ENCODE results near the gene CBLB.
A peak's percentile ranks its signal among the peaks of the same experiment; 100 is the strongest.
"Not testable (repeated sequence)": the region's sequence is repeated elsewhere in the genome, so short reads cannot be mapped to it uniquely, and the experiment has no call there.

Gene CBLB

DNA sequence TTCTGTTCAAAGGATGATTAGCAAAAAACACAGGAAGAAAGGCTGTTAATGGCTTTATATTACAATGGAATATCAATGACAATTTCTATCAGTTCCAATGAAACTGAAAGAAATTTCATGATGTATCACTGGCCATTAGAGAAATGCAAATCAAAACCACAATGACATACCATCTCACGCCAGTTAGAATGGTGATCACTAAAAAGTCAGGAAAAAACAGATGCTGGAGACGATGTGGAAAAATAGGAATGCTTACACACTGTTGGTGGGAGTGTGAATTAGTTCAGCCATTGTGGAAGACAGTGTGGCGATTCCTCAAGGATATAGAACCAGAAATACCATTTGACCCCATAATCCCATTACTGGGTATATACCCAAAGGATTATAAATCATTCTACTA, 53.5 kb downstream of the CBLB start:
- not testable (repeated sequence) for DNase-seq

DNA sequence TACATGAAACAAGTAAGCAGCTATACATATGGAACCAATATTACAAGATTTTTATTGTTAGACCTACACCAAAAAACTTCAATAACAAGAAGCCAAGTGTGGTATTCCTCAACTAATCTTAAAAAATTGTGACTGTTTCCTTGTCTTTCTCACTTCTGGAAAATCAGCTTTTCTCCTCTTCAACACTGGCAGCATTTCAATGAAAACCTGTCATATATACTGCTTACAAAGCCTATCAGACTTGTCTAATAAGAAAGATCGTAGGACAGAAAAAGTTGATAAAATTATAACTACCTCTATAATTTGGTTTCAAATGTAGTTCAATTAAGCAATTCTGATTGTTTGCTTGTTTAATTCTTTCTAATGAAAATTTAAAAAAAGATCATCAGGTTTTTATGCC, 55.1 kb downstream of the CBLB start:
- no peak for DNase-seq

DNA sequence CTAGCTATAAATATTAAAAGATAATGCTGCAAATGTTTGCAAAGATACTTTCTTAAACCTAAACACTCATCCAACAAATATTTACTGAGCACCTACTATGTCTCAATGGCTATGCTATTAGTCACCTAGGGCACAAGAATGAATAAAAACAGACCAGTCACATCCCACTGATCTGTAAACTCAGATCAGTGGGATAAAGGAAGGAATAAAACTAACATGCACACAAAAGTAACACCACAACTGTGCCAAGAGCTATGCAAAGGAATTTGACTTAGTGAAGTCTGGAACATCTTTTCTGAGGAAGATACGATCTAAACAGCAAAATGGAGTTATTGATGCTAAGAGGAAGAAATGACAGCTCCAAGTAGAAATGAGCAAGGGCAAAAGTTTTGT, 56.6 kb downstream of the CBLB start:
- DNase-seq, result no peak

DNA sequence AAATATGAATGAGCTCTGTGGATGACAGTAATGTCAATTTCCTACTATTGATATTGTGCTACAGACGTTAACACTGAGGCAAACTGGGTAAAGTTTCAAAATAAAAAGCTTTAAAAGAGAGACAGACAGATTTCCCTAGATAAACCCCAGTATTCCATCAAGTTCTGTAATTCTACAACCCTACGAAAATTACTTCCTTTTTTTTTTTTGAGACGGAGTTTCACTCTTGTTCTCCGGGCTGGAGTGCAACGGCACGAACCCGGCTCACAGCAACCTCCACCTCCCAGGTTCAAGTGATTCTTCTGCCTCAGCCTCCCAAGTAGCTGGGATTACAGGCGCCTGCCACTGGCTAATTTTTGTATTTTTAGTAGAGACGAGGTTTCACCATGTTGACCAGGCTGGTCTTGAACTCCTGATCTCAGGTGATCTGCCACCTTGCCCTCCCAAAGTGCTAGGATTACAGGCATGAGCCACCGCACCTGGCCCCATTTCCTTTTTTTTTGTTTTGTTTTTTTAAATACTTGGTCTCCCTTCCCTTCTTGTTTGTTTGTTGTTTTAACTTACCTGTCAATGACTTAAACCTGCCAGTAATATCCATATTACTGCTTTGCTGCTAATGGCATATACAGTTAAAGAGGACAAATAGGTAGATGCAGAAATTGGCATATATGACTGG, 57.2 kb downstream of the CBLB start:
- no peak for DNase-seq

DNA sequence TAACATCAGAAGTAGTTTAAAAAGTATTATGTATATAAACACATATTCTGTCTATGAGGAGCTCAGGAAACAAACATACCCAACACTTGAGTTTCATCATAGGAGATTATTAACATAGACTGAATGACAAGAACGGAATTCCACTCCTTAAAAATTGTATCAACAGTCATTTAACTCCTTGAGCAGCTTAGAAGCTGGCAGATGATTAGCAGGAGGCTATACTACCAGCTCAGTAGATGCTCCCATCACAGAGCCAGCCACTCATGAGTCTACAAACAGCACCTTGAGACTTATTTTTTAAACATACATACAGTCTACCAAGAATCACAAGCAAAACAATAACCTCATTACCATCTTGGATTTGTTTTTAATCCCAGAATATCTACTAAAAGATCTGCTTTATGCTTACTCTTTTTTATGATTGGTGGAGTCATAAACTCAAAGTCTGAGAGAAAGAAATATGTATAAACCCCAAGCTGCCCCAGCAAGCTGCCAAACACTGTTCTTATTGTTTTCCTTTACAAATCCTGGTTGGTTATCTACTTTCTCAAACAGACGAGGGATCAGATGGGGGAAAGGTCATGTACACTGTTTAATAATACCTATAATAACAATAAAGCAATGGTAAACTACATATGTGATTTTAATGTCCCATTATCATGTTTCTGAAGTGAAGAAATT, 59.5 kb downstream of the CBLB start:
- no peak for DNase-seq

DNA sequence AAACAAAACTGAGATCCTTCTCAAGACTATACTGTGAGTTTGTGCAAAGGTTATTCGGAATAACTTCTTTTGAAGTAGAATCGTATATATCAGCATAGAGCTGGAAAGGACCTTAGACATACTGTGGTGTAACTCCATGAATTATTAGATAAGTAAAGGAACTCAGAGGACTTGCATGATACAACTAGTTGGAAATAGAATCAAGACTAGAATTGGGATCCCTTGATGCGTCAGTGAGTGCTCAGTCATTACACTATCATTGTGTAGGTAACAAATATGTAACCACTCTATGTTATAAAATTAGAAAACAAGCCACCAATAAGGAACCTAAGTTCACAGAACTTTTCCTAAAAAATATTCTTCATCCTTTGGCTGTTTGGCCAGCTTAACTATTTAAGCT, 61.1 kb downstream of the CBLB start:
- DNase-seq, result no peak

DNA sequence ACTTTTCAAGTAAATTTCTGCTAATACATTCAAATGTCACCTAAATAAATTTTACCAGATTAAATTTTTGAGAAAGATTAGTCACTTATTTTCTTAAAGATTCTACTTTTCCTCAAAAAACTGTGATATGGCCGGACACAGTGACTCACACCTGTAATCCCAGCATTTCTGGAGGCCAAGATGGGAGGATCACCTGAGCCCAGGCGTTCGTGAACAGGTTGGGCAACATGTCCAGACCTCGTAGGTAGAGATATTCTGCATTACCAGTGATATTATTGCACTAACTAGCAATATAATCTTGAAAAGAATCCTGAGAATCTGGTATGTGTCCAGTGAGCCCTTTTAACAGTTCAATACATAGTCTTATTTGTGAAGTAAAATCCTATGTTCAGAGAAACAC, 61.7 kb downstream of the CBLB start:
- DNase-seq, result no peak

DNA sequence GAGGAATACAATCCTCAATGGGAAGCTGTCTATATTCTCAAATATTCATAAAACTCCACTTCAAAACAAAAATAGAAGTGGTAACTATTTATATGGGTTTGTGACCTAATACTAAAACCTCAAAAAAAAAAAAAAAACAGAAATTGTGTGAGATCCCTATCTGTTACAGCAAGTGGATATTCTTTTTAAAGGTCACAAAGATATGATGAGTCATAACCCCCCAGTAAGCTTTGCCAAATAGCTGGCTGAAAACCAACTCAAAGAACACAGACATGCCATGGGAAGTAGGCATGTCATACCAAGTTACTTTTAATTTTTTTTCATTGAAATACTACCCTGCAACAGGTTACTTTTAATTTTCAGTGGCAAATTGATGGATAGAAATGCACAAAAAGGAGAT, 62.5 kb downstream of the CBLB start:
- DNase-seq, result no peak

DNA sequence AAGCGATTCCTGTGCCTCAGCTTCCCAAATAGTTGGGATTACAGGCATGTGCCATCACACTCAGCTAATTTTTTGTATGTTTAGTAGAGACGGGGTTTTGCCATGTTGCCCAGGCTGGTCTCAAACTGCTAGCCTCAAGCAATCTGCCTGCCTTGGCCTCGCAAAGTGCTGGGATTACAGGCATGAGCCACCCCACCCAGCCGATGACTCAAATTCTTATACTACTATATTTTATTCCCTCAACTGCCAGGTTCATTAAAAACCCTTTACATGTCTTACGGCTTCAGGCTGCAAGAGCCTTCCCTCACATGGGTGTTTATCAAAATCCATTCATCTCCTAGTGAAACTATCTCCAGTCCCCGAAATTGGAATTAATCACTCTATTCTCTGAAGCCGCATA, 63.4 kb downstream of the CBLB start:
- no peak for DNase-seq

DNA sequence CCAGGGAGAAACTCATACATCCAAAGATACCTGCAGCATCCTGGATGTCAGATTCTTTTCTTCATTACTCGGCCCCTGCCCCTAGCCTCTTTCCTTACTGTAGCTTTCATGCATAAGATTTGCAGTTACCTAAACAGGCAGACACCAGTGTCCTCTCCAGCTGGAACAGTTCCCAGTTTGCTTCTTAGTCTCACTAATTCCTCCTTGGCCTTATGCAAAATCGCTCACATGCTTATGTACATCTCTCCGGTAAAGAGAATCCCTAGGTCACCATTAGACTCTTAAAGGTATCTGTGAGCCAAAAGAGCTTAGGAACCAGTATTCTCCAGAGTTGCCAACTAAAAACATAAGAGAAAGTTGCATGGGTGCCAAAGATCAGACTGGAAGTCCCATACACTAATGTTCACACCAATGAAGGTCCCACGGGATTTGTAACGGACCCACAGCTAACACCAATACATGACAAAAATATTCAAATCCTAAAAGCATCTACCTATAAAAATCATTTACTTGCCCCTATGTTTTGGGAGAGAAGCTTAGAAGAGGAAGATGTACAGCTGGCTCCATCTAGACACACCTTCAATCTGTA, 66.6 kb downstream of the CBLB start:
- DNase-seq, result peak; percentile 28

DNA sequence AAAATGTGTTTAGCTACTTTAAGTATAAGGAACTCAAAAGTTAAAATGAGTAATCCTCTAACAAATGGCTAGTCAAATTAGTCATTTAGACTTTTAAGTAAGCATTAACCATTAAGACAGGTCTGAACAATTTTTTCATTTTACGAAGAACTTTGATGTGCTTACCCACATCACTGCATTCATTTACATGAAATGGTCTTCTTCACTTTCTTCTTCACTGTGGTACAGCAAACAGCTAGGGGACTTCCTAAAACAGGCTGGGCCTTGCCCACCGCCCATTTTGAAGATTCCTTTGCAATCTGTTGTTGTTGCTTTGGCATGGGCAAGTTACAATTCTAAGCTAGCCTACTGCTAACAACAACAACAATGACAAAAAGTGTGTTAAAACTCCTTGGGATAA, 67.4 kb downstream of the CBLB start:
- no peak for DNase-seq

DNA sequence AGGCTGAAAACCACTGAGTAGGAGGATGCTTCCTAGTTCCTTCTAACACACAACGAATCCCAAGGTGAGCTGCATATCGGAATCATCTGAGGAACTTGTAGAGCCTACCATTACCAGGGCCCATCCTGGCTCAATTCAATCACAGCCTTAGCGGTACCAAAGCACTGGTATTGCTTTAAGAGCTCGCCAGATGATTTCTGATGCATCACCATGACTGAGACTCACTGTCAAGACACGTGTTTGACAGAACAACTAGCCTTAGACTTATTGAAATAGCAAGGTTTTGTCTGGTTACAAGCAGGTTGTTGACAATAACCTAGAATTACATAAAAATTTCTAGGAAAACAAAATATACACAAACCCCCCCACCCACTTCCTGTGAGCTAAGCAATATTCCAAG, 68.5 kb downstream of the CBLB start:
- DNase-seq, result no peak

DNA sequence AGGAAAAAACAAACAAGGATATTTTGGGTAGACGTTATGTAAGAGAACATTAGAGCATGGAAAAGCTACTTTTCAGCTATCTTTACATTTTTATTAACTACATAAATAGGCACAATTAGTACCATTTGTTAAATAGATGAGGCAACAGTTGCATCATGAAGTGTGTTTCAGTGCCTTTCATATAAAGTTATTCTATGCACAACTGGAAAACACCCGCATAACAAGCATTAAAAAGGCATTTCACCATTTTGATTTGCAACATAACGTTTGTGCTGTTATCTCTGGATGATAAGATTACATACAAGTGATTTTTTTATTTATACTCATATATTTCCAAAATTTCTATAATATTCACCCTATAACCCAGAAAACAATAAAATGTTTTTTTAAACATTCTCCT, 69.5 kb downstream of the CBLB start:
- no peak for DNase-seq

DNA sequence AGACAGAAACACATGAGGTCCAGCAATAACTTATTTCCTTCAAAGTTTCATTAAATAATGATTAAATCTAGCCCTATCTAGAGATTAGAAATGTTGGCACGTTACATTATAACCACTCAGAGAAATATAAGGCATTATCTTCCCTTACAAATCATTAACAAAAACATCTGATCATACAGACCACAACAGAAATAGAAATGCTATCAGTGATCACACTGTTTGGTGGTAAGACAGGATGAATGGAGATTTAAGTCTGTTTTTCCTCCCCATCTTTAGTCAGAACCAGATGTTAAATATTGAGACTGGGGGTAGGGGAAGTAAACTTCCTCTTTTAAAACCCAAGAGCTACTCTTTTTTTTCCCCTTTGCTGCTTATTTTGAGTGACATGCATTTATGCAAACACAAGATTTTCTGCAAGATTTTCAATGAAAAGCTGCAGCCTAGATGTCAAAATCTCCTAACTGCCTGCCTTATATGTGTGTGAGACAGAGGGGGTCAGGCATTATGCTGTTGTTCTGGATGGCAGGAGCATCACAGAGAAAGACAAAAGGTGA, 70.4 kb downstream of the CBLB start:
- no peak for DNase-seq

DNA sequence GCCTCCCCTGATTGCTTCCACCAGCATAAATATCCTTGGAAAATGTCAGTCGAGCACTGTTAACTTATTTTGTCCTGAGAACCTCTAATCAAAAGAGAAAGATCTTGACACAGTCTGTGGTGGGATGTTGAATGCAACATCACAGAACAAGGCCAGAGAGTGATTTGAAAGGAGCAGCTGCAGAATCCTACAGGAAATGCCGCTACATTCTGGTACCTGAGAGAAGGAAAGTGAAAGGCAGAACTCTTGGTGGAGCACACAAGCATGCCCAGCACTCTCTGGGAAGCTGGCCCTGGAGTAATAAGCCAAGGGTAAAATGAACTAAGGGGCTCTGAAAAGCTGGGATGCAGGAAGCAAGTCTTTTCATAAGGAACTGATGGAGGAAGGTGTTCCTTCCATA, 75.8 kb downstream of the CBLB start:
- DNase-seq, result no peak

DNA sequence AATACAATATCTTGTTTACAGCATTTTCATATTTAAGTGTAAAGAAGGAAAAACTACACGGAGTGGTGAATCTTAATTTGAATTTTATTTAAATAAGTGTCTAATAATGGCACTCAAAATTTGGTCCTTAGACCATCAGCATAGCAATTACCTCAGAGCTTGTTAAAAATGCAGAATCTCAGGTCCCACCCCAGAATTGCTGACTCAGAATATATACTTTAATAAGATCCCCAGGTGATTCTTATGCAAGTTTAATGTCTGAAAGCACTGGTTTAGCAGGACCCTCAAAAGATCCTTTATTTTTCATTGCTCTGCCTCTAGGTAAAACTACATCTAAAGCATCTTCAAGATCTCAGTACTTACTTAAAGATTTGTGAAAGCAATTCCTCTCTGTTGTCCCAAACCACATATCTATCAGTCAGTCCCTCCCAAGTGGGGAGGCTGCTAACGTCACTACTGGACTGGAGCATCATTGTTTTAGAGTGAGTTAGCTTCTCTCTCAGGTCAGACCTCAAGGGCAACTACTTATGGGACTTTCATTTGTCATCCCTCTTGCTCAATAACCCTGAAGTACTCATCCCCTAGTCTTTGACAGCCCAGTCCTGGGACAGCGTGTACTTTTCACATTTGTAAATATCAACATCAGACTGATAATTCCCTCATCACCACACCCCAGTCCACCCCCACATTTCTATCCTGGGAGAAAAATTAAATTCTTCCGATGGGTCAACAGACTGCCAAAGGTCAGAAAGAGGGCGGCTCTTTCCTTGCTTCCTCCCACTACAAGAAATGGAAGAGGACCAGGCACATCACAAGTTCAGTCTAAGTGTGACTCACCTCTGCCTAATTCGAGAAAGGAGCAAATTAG, 76.7 kb downstream of the CBLB start:
- DNase-seq, result peak; percentile 37

DNA sequence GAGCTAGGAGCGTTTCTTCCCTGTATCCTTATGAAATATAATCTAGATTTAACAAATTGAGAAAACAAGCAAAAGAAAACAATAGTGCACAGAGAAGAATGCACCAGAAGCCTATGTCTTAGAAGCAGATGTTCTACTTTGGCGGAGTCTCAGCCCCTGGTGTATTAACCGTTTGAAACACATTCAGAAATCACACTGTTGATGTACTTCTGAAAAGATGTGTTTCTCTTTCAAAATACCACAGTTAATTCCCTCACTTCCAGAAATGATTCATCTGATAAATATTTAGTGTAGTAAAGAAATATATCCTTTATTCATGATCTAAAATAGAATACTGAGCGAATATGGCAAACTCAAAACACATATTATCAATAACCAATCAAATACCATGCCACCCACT, 77.7 kb downstream of the CBLB start:
- no peak for DNase-seq

DNA sequence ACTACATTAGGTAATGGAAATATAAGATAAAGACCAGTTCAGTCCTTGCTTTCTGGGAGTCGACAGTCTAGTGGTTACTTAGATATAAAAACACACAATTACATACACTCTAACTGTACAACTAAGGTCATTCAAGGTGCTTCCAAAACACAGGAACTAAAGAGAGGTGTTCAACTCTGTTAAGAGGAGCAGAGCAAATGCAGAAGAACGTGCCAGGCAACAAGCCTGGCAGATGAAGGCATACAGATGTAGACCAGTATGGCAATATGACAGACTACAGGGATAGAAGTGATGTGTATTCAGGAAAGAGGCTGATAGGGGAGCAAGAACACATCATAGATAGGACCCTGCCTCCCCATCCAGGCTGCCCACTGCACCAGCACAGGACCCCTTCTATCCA, 78.3 kb downstream of the CBLB start:
- no peak for DNase-seq

DNA sequence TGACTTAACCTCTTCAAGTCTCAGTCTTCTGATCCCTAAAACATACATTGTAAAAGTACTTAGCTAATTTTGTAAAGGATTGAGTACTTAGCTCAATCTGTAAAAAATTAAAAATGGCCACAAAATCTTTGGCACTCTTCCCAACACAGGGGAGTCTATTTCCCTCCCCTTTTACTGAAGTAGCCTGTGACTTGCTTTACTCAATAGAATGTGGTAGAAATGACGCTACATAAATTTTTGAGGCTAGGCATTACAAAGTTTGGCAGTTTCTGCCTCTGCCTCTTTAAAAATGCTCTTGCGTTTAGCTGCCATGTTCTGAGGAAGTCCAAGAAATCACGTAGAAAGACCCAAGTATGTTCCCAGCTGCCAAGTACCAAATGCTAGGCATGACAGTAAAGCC, 80.2 kb downstream of the CBLB start:
- DNase-seq, result no peak

DNA sequence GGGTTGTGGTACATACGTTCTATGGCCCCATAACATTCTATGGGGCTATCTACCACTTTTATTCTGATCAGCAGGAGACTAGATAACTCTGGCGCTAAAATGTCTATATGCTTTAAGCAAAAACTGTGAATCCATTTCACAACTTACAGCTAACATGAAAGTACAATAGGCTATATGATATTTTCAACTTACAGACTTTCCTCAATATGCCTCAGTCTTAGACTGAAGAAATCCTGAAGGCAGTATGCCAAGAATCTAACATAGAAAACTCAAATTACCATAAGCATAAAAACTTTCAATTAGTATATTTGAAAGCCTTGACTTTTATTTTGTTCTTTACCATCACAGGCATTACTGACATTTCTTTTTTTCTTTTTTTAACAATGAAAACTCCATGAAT, 81.4 kb downstream of the CBLB start:
- DNase-seq, result no peak

DNA sequence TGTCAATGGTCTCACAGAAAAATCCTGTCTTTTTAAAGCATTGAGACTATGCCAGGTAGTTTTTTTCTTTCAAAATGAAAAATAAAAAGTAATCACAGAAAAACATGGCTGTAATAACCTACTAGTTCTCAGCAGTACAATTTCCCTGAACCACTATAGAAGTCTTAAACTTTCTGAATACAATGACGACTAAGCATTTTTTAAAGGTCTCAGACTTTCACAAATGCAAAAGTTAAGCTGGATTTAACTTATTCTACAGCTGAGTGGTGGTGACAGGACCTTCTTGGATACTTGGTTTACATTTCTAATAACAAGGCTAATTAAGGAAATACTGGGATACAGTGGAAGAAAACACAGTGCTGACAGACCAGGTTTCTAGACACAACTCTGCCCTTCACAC, 81.8 kb downstream of the CBLB start:
- DNase-seq, result no peak

DNA sequence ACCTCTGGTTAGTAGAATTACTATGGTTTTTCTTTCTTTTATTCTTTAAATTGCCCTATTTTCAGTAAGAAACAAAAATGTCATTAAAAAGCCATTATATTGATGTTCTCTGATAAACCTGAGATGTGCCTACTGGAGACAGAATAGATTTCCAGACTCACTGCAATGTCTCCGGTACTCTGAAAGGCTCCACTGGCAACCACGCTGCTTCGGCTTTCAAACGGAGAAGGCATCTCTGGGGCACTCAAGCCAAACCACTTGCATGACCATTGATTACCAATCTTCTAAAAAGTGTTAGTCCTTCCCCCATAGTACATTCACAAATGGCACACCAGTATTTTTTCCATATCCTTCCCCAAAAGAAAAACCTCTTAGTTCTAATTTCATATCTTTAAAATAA, 82.6 kb downstream of the CBLB start:
- DNase-seq, result no peak

DNA sequence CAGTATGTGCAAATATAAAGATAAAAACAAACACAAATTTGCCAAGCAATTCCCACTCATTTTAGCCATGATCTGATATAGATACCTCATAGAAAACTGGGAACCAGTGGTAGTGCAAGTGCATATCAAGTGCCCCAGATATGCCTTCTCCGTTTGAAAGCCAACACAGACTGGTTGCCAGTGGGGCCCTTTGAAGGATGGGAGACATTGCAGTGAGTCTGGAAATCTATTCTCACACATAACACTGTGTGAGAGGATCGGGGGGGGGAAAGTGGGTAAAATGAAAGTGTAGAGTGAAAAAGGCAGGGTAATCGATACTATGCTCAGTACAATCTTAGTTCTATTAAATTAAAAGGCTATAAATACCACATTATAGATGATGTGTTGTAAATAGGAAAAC, 83.0 kb downstream of the CBLB start:
- DNase-seq, result no peak
